Endometrial microvascular endothelial cells (primary cell): ENCODE data around the gene HOXD4. TPM values are rescaled to one million over a fixed set of nuclear protein-coding genes. Genes with fewer than 3 reads are reported as not detected.

Source experiments
- in situ Hi-C: cut with HindIII; loops from 2 replicates; pipeline ENCODE4 v1.10.0; 2017; ENCODE audit warnings: low sequenced_read_pairs, low pct_unique_long_range_greater_than_20kb; ENCODE audit errors: inconsistent ontology term
- total RNA-seq: library from RNA; depleted of rRNA; stranded (reverse); fragments of >200 nt; gene quantifications from one replicate; pipeline ENCODE4 v1.2.3, GENCODE V29; 2015; ENCODE audit errors: inconsistent ontology term

Gene HOXD4
- total RNA-seq, 1 donor from 2014 or later, result 18.7 TPM

- in situ Hi-C loops, result no loop called here
Measured at GRCh38 chr2:176112375-176113302, 38.7 kb upstream of the HOXD4 start.

GRCh38 chr2:176114120-176114929 is 37.0 kb upstream of the HOXD4 start:
- in situ Hi-C loops, result no loop called here

- in situ Hi-C loops, result no loop called here
Measured at GRCh38 chr2:176114930-176115625, 36.3 kb upstream of the HOXD4 start.

- in situ Hi-C loops, result no loop called here
Measured at GRCh38 chr2:176115883-176116813, 35.2 kb upstream of the HOXD4 start, which contains the start of gene HOXD10. Gene HOXD10 (plus strand): TSS chr2:176116778. CDS start chr2:176116834, 56 bp downstream.

- in situ Hi-C loops, result no loop called here
Measured at GRCh38 chr2:176117162-176117822, 34.1 kb upstream of the HOXD4 start.

GRCh38 chr2:176117823-176118371 is 33.5 kb upstream of the HOXD4 start:
- in situ Hi-C loops, result no loop called here

GRCh38 chr2:176118601-176119339 is 32.6 kb upstream of the HOXD4 start:
- in situ Hi-C loops, result no loop called here

GRCh38 chr2:176120364-176121189 is 30.8 kb upstream of the HOXD4 start:
- in situ Hi-C loops, result loop anchor here (10.0 kb wide), 1 partner anchor 1024 kb away; no protein-coding TSS in a partner anchor

GRCh38 chr2:176121190-176122051 is 29.9 kb upstream of the HOXD4 start:
- in situ Hi-C loops, result loop anchor here (10.0 kb wide), 1 partner anchor 1023 kb away; no protein-coding TSS in a partner anchor

- in situ Hi-C loops, result loop anchor here (10.0 kb wide), 1 partner anchor 1023 kb away; no protein-coding TSS in a partner anchor
Measured at GRCh38 chr2:176122052-176122682, 29.2 kb upstream of the HOXD4 start.

- in situ Hi-C loops, result loop anchor here (10.0 kb wide), 1 partner anchor 1022 kb away; no protein-coding TSS in a partner anchor
Measured at GRCh38 chr2:176122683-176123410, 28.5 kb upstream of the HOXD4 start, which contains the start of gene HOXD9. Gene HOXD9 (plus strand): TSS chr2:176122719. CDS start chr2:176122769, 50 bp downstream.

GRCh38 chr2:176123411-176124109 is 27.8 kb upstream of the HOXD4 start:
- in situ Hi-C loops, result loop anchor here (10.0 kb wide), 1 partner anchor 1021 kb away; no protein-coding TSS in a partner anchor
